KMS-11 (cell line): ENCODE data around the gene PKD1L1.
"Not testable (repeated sequence)": the region's sequence is repeated elsewhere in the genome, so short reads cannot be mapped to it uniquely, and the experiment has no call there.

Experiments
- H2AFZ ChIP-seq: fragments of 200-600 bp; sonication (generic); 2 replicates; pipeline ENCODE4 v1.6.1; 2016; ENCODE audit warnings: antibody characterized with exemption, mixed run types, low read depth
- H3K27ac ChIP-seq: fragments of 200-600 bp; sonication (generic); 2 replicates; pipeline ENCODE4 v1.6.1; 2016; ENCODE audit warnings: mild to moderate bottlenecking, mixed run types
- H3K27me3 ChIP-seq: fragments of 200-600 bp; sonication (generic); 2 replicates; pipeline ENCODE4 v1.6.1; 2017; ENCODE audit warnings: mild to moderate bottlenecking, low read depth, mixed run types, moderate library complexity; ENCODE audit not compliant: insufficient read depth
- H3K36me3 ChIP-seq: fragments of 200-600 bp; sonication (generic); 2 replicates; pipeline ENCODE4 v1.6.1; 2017; ENCODE audit warnings: mild to moderate bottlenecking, mixed run types; ENCODE audit not compliant: insufficient read depth
- H3K4me1 ChIP-seq: fragments of 200-600 bp; sonication (generic); 2 replicates; pipeline ENCODE4 v1.6.1; 2016; ENCODE audit warnings: mild to moderate bottlenecking, low read depth, mixed run types; ENCODE audit not compliant: poor library complexity, severe bottlenecking
- H3K4me2 ChIP-seq: fragments of 200-600 bp; sonication (generic); 2 replicates; pipeline ENCODE4 v1.7.0; 2016; ENCODE audit warnings: mild to moderate bottlenecking, mixed run types
- H3K4me3 ChIP-seq: fragments of 200-600 bp; sonication (generic); IDR thresholded peaks from 2 replicates; pipeline ENCODE4 v1.6.1; 2017; ENCODE audit warnings: low read depth, low read length, mixed read lengths; ENCODE audit not compliant: insufficient read depth
- H3K79me2 ChIP-seq: fragments of 200-600 bp; sonication (generic); 2 replicates; pipeline ENCODE4 v1.6.1; 2016; ENCODE audit warnings: low read depth, mixed run types; ENCODE audit not compliant: insufficient read depth
- H3K9ac ChIP-seq: fragments of 200-600 bp; sonication (generic); 2 replicates; pipeline ENCODE4 v1.6.1; 2016; ENCODE audit warnings: mild to moderate bottlenecking, mixed run types
- H4K20me1 ChIP-seq: fragments of 200-600 bp; sonication (generic); 2 replicates; pipeline ENCODE4 v1.6.1; 2016; ENCODE audit warnings: mild to moderate bottlenecking, mixed run types; ENCODE audit not compliant: insufficient read depth
- CTCF ChIP-seq: fragments of 200-600 bp; sonication (generic); conservative IDR thresholded peaks from 2 replicates; pipeline ENCODE4 v1.6.1; 2017; ENCODE audit warnings: low read depth, mild to moderate bottlenecking, antibody characterized with exemption, low read length, moderate library complexity, mixed read lengths

Gene PKD1L1

GRCh38 chr7:47799524-47799923 lies 148.7 kb downstream of the PKD1L1 start:
- TF ChIP-seq CTCF, result no peak
- Histone ChIP-seq H3K4me3 (no peak overlapping the region), H3K36me3 (no peaks in the 10 kb centered on the region), H3K79me2 (no peaks in the 10 kb centered on the region), H3K4me1 (no peaks in the 10 kb centered on the region), H4K20me1 (no peaks in the 10 kb centered on the region), H3K27me3 (no peaks in the 10 kb centered on the region), H3K27ac (no peak overlapping the region), H3K4me2 (no peak overlapping the region), H2AFZ (no peak overlapping the region), H3K9ac (no peak overlapping the region)

GRCh38 chr7:47796347-47796746 lies 151.9 kb downstream of the PKD1L1 start:
- H3K27me3 ChIP-seq, result no peaks in the 10 kb centered on the region
- H3K9ac ChIP-seq, result no peak overlapping the region
- no peak overlapping the region for H2AFZ ChIP-seq
- H3K4me2 ChIP-seq, result no peak overlapping the region
- H4K20me1 ChIP-seq, result no peaks in the 10 kb centered on the region
- no peak overlapping the region for H3K27ac ChIP-seq
- no peaks in the 10 kb centered on the region for H3K79me2 ChIP-seq
- no peak overlapping the region for H3K4me3 ChIP-seq
- no peaks in the 10 kb centered on the region for H3K36me3 ChIP-seq
- H3K4me1 ChIP-seq, result no peaks in the 10 kb centered on the region
- no peak for TF ChIP-seq CTCF

- H3K27me3 ChIP-seq, result no peaks in the 10 kb centered on the region
- no peak overlapping the region for H3K9ac ChIP-seq
- no peaks in the 10 kb centered on the region for H3K79me2 ChIP-seq
- H3K36me3 ChIP-seq, result no peaks in the 10 kb centered on the region
- no peak overlapping the region for H3K4me2 ChIP-seq
- no peak for TF ChIP-seq CTCF
- no peak overlapping the region for H2AFZ ChIP-seq
- no peaks in the 10 kb centered on the region for H4K20me1 ChIP-seq
- no peak overlapping the region for H3K4me3 ChIP-seq
- H3K4me1 ChIP-seq, result no peaks in the 10 kb centered on the region
- H3K27ac ChIP-seq, result no peak overlapping the region
Measured at GRCh38 chr7:47795631-47796030, 152.6 kb downstream of the PKD1L1 start.

GRCh38 chr7:47795126-47795525 lies 153.1 kb downstream of the PKD1L1 start:
- not testable (repeated sequence) for H3K4me1 ChIP-seq, H3K79me2 ChIP-seq, H3K9ac ChIP-seq, H3K4me2 ChIP-seq, H2AFZ ChIP-seq, H3K27ac ChIP-seq, H3K27me3 ChIP-seq, H4K20me1 ChIP-seq, H3K36me3 ChIP-seq, H3K4me3 ChIP-seq

GRCh38 chr7:47794016-47794415 lies 154.2 kb downstream of the PKD1L1 start:
- no peaks in the 10 kb centered on the region for H4K20me1 ChIP-seq
- H3K4me2 ChIP-seq, result no peak overlapping the region
- H2AFZ ChIP-seq, result no peak overlapping the region
- no peak overlapping the region for H3K27ac ChIP-seq
- H3K27me3 ChIP-seq, result no peaks in the 10 kb centered on the region
- no peaks in the 10 kb centered on the region for H3K36me3 ChIP-seq
- no peak for TF ChIP-seq CTCF
- H3K9ac ChIP-seq, result no peak overlapping the region
- no peak overlapping the region for H3K4me3 ChIP-seq
- no peaks in the 10 kb centered on the region for H3K79me2 ChIP-seq
- H3K4me1 ChIP-seq, result no peaks in the 10 kb centered on the region

GRCh38 chr7:47793186-47793585 lies 155.1 kb downstream of the PKD1L1 start:
- not testable (repeated sequence) for H3K4me1 ChIP-seq, H3K9ac ChIP-seq, H2AFZ ChIP-seq, H4K20me1 ChIP-seq, H3K79me2 ChIP-seq, H3K36me3 ChIP-seq, H3K27me3 ChIP-seq, H3K4me2 ChIP-seq, H3K27ac ChIP-seq, H3K4me3 ChIP-seq
